Activated CD8-positive, alpha-beta T cell treated with anti-CD3 and anti-CD28 coated beads for 36 hours (primary cell): Measurements from ENCODE around the gene PEAR1. TPM values are rescaled to one million over a fixed set of nuclear protein-coding genes. Genes with fewer than 3 reads are reported as not detected.

Source experiments
- ATAC-seq: fragments of 200-7000 bp; cut with Tn5 transposase; one replicate; pipeline ENCODE4 v1.10.0; 2021; ENCODE audit warnings: mild to moderate bottlenecking, moderate library complexity
- CTCF ChIA-PET: fragments of 350-600 bp; sonication (Branson Sonifier 250); formaldehyde crosslinking; loops from one replicate; lab custom pipeline; 2021; ENCODE audit warnings: antibody characterized with exemption; lab: Charles Lee
- POLR2A ChIA-PET: fragments of 350-600 bp; sonication (Branson Sonifier 250); formaldehyde crosslinking; loops from one replicate; lab custom pipeline; 2021; ENCODE audit warnings: antibody characterized with exemption; lab: Charles Lee
- DNase-seq: peaks from one replicate; pipeline ENCODE4 v3.0.0-alpha.2; 2020
- H3K27ac Mint-ChIP-seq: one replicate; pipeline ENCODE4 v1.8.0; 2021; ENCODE audit warnings: mild to moderate bottlenecking, mixed read lengths
- H3K27me3 Mint-ChIP-seq: one replicate; pipeline ENCODE4 v1.8.0; 2021; ENCODE audit warnings: mixed read lengths
- H3K36me3 Mint-ChIP-seq: one replicate; pipeline ENCODE4 v1.8.0; 2021; ENCODE audit warnings: low read depth, mixed read lengths
- H3K4me1 Mint-ChIP-seq: one replicate; pipeline ENCODE4 v1.8.0; 2021; ENCODE audit warnings: low read depth, mixed read lengths
- H3K4me3 Mint-ChIP-seq: one replicate; pipeline ENCODE4 v1.8.0; 2021; ENCODE audit warnings: mild to moderate bottlenecking, moderate library complexity, mixed read lengths
- H3K9me3 Mint-ChIP-seq: one replicate; pipeline ENCODE4 v1.8.0; 2021; ENCODE audit warnings: mixed read lengths
- CTCF ChIP-seq: fragments of 200-600 bp; IDR thresholded peaks from one replicate; pipeline ENCODE4 v1.8.0; 2022; ENCODE audit warnings: antibody characterized with exemption, mild to moderate bottlenecking
- intact Hi-C: fragments of 100-400 bp; cut with micrococcal nuclease; formaldehyde crosslinking; loops from one replicate; pipeline ENCODE4 v1.10.0; 2022
- total RNA-seq, 2 experiments: library from RNA; stranded (reverse); gene quantifications; one replicate each; pipeline ENCODE4 v1.2.3, GENCODE V29; 2021

The PEAR1 gene
- total RNA-seq, 2 experiments from 2014 or later, result 0.07 TPM; not detected in 1

DNA sequence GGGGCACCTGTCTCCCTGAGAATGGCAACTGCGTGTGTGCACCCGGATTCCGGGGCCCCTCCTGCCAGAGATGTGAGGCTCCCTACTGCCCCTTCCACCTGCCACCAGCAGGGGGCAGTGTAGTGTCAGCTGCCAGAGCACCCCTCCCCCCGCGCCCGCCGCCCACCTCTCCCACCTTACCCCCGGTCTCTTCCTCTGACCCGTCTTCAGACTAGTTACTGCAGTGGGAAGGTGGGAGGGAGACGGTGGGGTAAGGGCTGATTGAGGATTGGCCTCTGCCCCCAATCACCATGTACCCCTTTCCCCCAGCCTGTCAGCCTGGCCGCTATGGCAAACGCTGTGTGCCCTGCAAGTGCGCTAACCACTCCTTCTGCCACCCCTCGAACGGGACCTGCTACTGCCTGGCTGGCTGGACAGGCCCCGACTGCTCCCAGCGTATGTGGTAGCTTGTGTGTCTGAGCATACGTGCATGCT, 16.8 kb downstream of the PEAR1 start:
- intact Hi-C loops, result no loop called here
- ATAC-seq (peak; percentile 83), DNase-seq (peak; percentile 76)
- H3K9me3 Mint-ChIP-seq, result no peaks in the 10 kb centered on the region
- H3K27me3 Mint-ChIP-seq, result peaks cover 13% of the 10 kb centered on the region
- no peak overlapping the region for H3K4me3 Mint-ChIP-seq
- H3K36me3 Mint-ChIP-seq, result no peaks in the 10 kb centered on the region
- ChIA-PET POLR2A (no interaction called here), CTCF (interaction anchor here (0.7 to 3.9 kb wide), 20 partner anchors 9 to 283 kb away, joined by 3 to 29 read pairs (median 4); no protein-coding TSS in a partner anchor)
- H3K4me1 Mint-ChIP-seq, result peaks cover 3% of the 10 kb centered on the region
- peak; percentile 99 for TF ChIP-seq CTCF
- no peak overlapping the region for H3K27ac Mint-ChIP-seq

DNA sequence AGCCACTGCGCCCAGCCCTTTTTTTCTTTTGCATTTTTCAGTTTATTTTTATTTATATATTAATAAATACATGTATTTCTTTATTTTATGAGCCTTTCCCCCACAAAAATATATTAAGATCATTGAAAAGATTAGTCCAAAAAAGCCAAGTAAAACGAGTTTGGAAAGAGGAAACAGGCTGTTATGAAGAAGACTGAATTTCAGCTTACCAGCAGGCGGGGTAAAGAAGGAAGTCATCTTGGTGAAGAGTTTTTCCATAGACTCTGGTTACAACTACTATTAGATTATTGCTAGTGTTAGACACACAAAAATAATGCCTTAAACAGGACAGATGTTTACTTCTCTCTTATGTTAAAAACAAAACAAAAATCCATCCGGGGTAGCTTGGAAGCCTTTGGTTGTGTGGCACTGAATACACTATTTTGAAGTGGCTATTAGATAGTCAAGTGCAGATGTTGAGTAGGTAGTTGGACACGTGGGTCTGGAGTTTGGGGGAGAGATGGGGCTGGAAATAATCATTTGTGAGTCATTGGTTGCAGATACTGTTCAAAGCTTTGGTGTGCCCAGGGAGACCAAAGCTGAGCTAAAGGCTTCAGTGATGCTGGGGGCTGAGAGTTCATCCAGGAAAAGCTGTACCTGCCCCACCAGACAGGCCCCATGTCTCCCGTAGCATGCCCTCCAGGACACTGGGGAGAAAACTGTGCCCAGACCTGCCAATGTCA, 18.2 kb downstream of the PEAR1 start:
- POLR2A ChIA-PET, result no interaction called here
- H3K4me1 Mint-ChIP-seq, result peaks cover 3% of the 10 kb centered on the region
- intact Hi-C loops, result no loop called here

GRCh38 chr1:156912310-156912709, 18.8 kb downstream of the PEAR1 start:
- Mint-ChIP-seq H3K27me3 (peaks cover 10% of the 10 kb centered on the region), H3K4me3 (no peak overlapping the region), H3K4me1 (peaks cover 3% of the 10 kb centered on the region), H3K9me3 (no peaks in the 10 kb centered on the region), H3K27ac (no peak overlapping the region), H3K36me3 (no peaks in the 10 kb centered on the region)
- intact Hi-C loops, result no loop called here
- no peak for DNase-seq
- ATAC-seq, result no peak
- no peak for TF ChIP-seq CTCF
- CTCF ChIA-PET, result interaction anchor here (0.6 to 3.9 kb wide), 11 partner anchors 10 to 223 kb away, joined by 3 to 29 read pairs (median 5); no protein-coding TSS in a partner anchor
- POLR2A ChIA-PET, result no interaction called here

More for the DNA sequence above, 18.2 kb downstream of the PEAR1 start:
- Mint-ChIP-seq H3K9me3 (no peaks in the 10 kb centered on the region), H3K36me3 (no peaks in the 10 kb centered on the region), H3K27ac (no peak overlapping the region), H3K4me3 (no peak overlapping the region), H3K27me3 (peaks cover 9% of the 10 kb centered on the region)
- no peak for TF ChIP-seq CTCF
- CTCF ChIA-PET, result interaction anchor here (0.6 to 3.9 kb wide), 15 partner anchors 10 to 222 kb away, joined by 3 to 29 read pairs (median 4); no protein-coding TSS in a partner anchor
- DNase-seq (no peak), ATAC-seq (no peak)

DNA sequence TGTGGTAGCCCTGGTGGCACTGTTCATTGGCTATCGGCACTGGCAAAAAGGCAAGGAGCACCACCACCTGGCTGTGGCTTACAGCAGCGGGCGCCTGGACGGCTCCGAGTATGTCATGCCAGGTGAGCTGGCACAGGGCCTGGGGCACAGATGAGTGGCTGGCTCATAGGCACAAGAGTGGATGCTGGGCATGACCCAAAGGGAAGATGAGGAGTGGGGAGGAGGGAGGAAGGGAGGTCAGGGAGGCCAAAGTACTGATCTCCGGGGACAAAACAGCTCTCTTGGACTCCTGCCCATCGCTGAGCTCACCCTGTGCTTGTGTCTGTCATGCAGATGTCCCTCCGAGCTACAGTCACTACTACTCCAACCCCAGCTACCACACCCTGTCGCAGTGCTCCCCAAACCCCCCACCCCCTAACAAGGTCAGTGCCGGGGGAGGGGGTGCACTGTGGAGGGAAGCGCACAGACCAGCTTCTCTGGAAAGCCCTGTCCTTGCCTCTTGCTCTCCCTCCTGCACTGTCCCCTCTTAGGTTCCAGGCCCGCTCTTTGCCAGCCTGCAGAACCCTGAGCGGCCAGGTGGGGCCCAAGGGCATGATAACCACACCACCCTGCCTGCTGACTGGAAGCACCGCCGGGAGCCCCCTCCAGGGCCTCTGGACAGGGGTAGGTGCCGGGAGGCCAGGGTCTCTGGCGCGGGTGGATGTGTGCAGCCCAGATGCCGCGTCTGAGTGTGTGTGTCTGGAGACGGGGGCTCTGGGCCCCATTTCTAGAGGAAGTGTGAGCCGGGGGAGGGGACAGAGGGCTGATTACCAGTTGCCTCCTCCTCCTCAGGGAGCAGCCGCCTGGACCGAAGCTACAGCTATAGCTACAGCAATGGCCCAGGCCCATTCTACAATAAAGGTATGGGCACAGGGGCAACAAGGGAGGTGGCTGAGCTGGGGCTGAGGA, 19.6 kb downstream of the PEAR1 start:
- no peak overlapping the region for H3K27ac Mint-ChIP-seq
- DNase-seq (no peak), ATAC-seq (no peak)
- ChIA-PET POLR2A (interaction anchor here (1.2 kb wide), 1 partner anchor 11 kb away, joined by 4 read pairs; no protein-coding TSS in a partner anchor), CTCF (interaction anchor here (1.3 to 3.9 kb wide), 4 partner anchors 9 to 74 kb away, joined by 4 to 29 read pairs (median 8); no protein-coding TSS in a partner anchor)
- H3K4me1 Mint-ChIP-seq, result peaks cover 3% of the 10 kb centered on the region
- H3K9me3 Mint-ChIP-seq, result no peaks in the 10 kb centered on the region
- peaks cover 13% of the 10 kb centered on the region for H3K27me3 Mint-ChIP-seq
- no peak overlapping the region for H3K4me3 Mint-ChIP-seq
- TF ChIP-seq CTCF, result no peak
- H3K36me3 Mint-ChIP-seq, result no peaks in the 10 kb centered on the region
- intact Hi-C loops, result no loop called here
